Activated T-cell treated with anti-CD3 and anti-CD28 coated beads, Interleukin-2, amount 50 U/mL, for 24 hours (primary cell): ENCODE data around the gene ADSL.

Experiments used
- DNase-seq: peaks from one replicate; pipeline ENCODE4 v3.0.0-alpha.2; 2020
- H3K27ac Mint-ChIP-seq: 2 replicates; pipeline ENCODE4 v1.8.0; 2020; ENCODE audit warnings: mild to moderate bottlenecking, mixed read lengths
- H3K27me3 Mint-ChIP-seq: 2 replicates; pipeline ENCODE4 v1.8.0; 2020; ENCODE audit warnings: mixed read lengths
- H3K36me3 Mint-ChIP-seq: 2 replicates; pipeline ENCODE4 v1.8.0; 2020; ENCODE audit warnings: low read depth, mixed read lengths
- H3K4me1 Mint-ChIP-seq: 2 replicates; pipeline ENCODE4 v1.8.0; 2020; ENCODE audit warnings: low read depth, mixed read lengths
- H3K4me3 Mint-ChIP-seq: 2 replicates; pipeline ENCODE4 v1.8.0; 2020; ENCODE audit warnings: mild to moderate bottlenecking, moderate library complexity, mixed read lengths
- H3K9me3 Mint-ChIP-seq: 2 replicates; pipeline ENCODE4 v1.8.0; 2020; ENCODE audit warnings: mixed read lengths

Gene ADSL

GRCh38 chr22:40399621-40400020 is 53.3 kb downstream of the ADSL start:
- peaks cover 47% of the 10 kb centered on the region for H3K36me3 Mint-ChIP-seq
- H3K27me3 Mint-ChIP-seq = no peaks in the 10 kb centered on the region
- peak overlapping the region; percentile 74 for H3K27ac Mint-ChIP-seq
- no peaks in the 10 kb centered on the region for H3K9me3 Mint-ChIP-seq
- peaks cover 82% of the 10 kb centered on the region for H3K4me1 Mint-ChIP-seq
- no peak for DNase-seq
- no peak overlapping the region for H3K4me3 Mint-ChIP-seq

- Mint-ChIP-seq H3K27ac (peak overlapping the region; percentile 74), H3K27me3 (no peaks in the 10 kb centered on the region), H3K4me3 (peak overlapping the region; percentile 33), H3K4me1 (peaks cover 79% of the 10 kb centered on the region), H3K36me3 (peaks cover 52% of the 10 kb centered on the region), H3K9me3 (no peaks in the 10 kb centered on the region)
- DNase-seq = no peak
Observed at GRCh38 chr22:40400159-40400558, 53.9 kb downstream of the ADSL start.

- Mint-ChIP-seq H3K4me1 (peaks cover 70% of the 10 kb centered on the region), H3K9me3 (no peaks in the 10 kb centered on the region), H3K4me3 (peak overlapping the region; percentile 67)
Observed at GRCh38 chr22:40401532-40401931, 55.2 kb downstream of the ADSL start.

GRCh38 chr22:40401981-40402406 is 55.7 kb downstream of the ADSL start:
- peaks cover 66% of the 10 kb centered on the region for H3K4me1 Mint-ChIP-seq

More at GRCh38 chr22:40401532-40401931, 55.2 kb downstream of the ADSL start:
- Mint-ChIP-seq H3K36me3 (peaks cover 58% of the 10 kb centered on the region), H3K27ac (peak overlapping the region; percentile 96), H3K27me3 (no peaks in the 10 kb centered on the region)
- DNase-seq = peak; percentile 64

GRCh38 chr22:40403141-40403540 is 56.8 kb downstream of the ADSL start:
- peak; percentile 12 for DNase-seq
- no peak overlapping the region for H3K4me3 Mint-ChIP-seq
- H3K27ac Mint-ChIP-seq = peak overlapping the region; percentile 61
- no peaks in the 10 kb centered on the region for H3K9me3 Mint-ChIP-seq
- peaks cover 59% of the 10 kb centered on the region for H3K4me1 Mint-ChIP-seq
- H3K36me3 Mint-ChIP-seq = peaks cover 71% of the 10 kb centered on the region
- H3K27me3 Mint-ChIP-seq = no peaks in the 10 kb centered on the region

More at GRCh38 chr22:40401981-40402406, 55.7 kb downstream of the ADSL start:
- peaks cover 59% of the 10 kb centered on the region for H3K36me3 Mint-ChIP-seq
- peak overlapping the region; percentile 96 for H3K27ac Mint-ChIP-seq
- no peak for DNase-seq
- H3K9me3 Mint-ChIP-seq = no peaks in the 10 kb centered on the region
- peak overlapping the region; percentile 67 for H3K4me3 Mint-ChIP-seq
- no peaks in the 10 kb centered on the region for H3K27me3 Mint-ChIP-seq

- Mint-ChIP-seq H3K27me3 (no peaks in the 10 kb centered on the region), H3K4me3 (no peak overlapping the region), H3K9me3 (no peaks in the 10 kb centered on the region), H3K36me3 (peaks cover 76% of the 10 kb centered on the region), H3K4me1 (peaks cover 54% of the 10 kb centered on the region), H3K27ac (peak overlapping the region; percentile 74)
- no peak for DNase-seq
Observed at GRCh38 chr22:40403651-40404050, 57.4 kb downstream of the ADSL start.

GRCh38 chr22:40404251-40405177 is 58.2 kb downstream of the ADSL start:
- H3K4me1 Mint-ChIP-seq = peaks cover 47% of the 10 kb centered on the region

GRCh38 chr22:40405178-40406062 is 59.1 kb downstream of the ADSL start:
- Mint-ChIP-seq H3K27ac (no peak overlapping the region), H3K4me1 (peaks cover 39% of the 10 kb centered on the region), H3K9me3 (no peaks in the 10 kb centered on the region), H3K36me3 (peaks cover 94% of the 10 kb centered on the region), H3K27me3 (no peaks in the 10 kb centered on the region), H3K4me3 (no peak overlapping the region)
- peak; percentile 28 for DNase-seq

More at GRCh38 chr22:40404251-40405177, 58.2 kb downstream of the ADSL start:
- H3K27ac Mint-ChIP-seq = peak overlapping the region; percentile 74
- H3K36me3 Mint-ChIP-seq = peaks cover 84% of the 10 kb centered on the region
- no peak overlapping the region for H3K4me3 Mint-ChIP-seq
- H3K9me3 Mint-ChIP-seq = no peaks in the 10 kb centered on the region
- H3K27me3 Mint-ChIP-seq = no peaks in the 10 kb centered on the region
- DNase-seq = peak; percentile 20

- Mint-ChIP-seq H3K27ac (peak overlapping the region; percentile 33), H3K4me3 (no peak overlapping the region), H3K9me3 (no peaks in the 10 kb centered on the region), H3K36me3 (peaks cover 96% of the 10 kb centered on the region), H3K4me1 (peaks cover 31% of the 10 kb centered on the region), H3K27me3 (no peaks in the 10 kb centered on the region)
- DNase-seq = peak; percentile 30
Observed at GRCh38 chr22:40406063-40406890, 60.0 kb downstream of the ADSL start.

GRCh38 chr22:40407021-40407761 is 60.9 kb downstream of the ADSL start:
- H3K4me1 Mint-ChIP-seq = peaks cover 22% of the 10 kb centered on the region
- no peaks in the 10 kb centered on the region for H3K9me3 Mint-ChIP-seq
- DNase-seq = no peak
- no peaks in the 10 kb centered on the region for H3K27me3 Mint-ChIP-seq
- H3K36me3 Mint-ChIP-seq = peaks cover 96% of the 10 kb centered on the region
- peak overlapping the region; percentile 33 for H3K27ac Mint-ChIP-seq
- no peak overlapping the region for H3K4me3 Mint-ChIP-seq

GRCh38 chr22:40407831-40408717 is 61.8 kb downstream of the ADSL start:
- H3K27me3 Mint-ChIP-seq = no peaks in the 10 kb centered on the region
- peak overlapping the region; percentile 52 for H3K27ac Mint-ChIP-seq
- H3K4me1 Mint-ChIP-seq = peaks cover 19% of the 10 kb centered on the region
- H3K36me3 Mint-ChIP-seq = peaks cover 92% of the 10 kb centered on the region
- no peaks in the 10 kb centered on the region for H3K9me3 Mint-ChIP-seq
- H3K4me3 Mint-ChIP-seq = no peak overlapping the region
- DNase-seq = peak; percentile 29

- H3K4me3 Mint-ChIP-seq = no peak overlapping the region
- H3K27me3 Mint-ChIP-seq = no peaks in the 10 kb centered on the region
- no peaks in the 10 kb centered on the region for H3K9me3 Mint-ChIP-seq
- H3K4me1 Mint-ChIP-seq = peaks cover 10% of the 10 kb centered on the region
- H3K27ac Mint-ChIP-seq = peak overlapping the region; percentile 57
- peak; percentile 29 for DNase-seq
- H3K36me3 Mint-ChIP-seq = peaks cover 88% of the 10 kb centered on the region
Observed at GRCh38 chr22:40408718-40409612, 62.7 kb downstream of the ADSL start.
